CD4-positive, alpha-beta T cell treated with Interleukin-15 for 4 hours (primary cell): ENCODE measurements around the gene TANGO2.

Experiments
- DNase-seq: peaks from one replicate; pipeline ENCODE4 v3.0.0-alpha.2; 2020; ENCODE audit warnings: low spot score

Gene TANGO2

GRCh38 chr22:20087319-20088262 is 66.7 kb downstream of the TANGO2 start:
- DNase-seq = no peak

DNA sequence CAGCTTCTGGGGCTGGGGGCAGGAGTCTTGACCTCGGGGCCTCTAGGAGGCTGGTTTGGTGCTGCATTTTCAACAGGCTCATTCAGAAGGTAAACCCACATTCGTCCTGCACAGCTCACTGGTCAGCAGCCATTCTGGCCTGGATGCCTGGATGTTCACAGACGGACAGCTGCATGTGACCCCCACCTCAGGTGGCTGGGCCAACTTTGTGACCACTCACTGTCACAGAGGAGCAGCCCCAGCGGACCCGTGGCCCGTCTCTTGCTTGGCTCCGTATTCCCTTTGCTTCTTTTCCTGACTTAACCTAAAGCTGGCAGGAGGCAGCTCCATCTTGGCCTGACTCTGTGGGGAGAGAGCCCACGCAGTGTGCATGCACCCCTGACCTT is 67.3 kb downstream of the TANGO2 start:
- DNase-seq = no peak

DNA sequence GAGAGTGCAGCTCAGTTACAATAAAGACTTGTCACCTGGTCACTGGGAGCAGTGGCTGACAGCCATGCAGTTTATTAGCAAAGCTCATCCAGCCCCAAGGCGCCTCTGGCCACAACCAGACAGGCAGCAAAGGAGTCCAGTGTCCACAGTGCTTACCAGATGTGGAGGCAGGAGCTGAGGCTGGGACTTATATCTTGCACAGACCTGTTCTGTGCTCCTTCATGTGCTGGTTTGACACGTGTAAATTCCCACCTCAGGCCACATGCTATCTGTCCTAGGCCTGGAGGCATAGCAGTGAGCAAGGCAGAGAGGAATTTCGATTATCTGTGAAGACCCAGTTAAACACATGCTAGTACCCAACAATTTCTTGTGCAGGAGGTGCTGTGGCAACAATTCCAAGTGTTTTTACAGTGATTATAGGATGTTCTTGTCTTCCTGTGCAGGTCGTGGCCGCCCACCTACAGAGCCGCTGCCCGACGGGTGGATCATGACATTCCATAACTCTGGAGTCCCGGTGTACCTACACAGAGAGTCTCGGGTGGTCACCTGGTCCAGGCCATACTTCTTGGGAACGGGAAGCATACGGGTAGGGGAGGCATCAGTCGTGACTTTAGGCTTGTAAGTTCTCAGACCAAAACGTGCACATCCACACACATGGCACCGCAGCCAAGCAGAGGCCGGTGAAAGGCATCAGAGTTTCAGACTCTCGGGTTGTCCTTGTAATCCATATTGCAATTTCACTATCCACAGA is 68.5 kb downstream of the TANGO2 start:
- no peak for DNase-seq

DNA sequence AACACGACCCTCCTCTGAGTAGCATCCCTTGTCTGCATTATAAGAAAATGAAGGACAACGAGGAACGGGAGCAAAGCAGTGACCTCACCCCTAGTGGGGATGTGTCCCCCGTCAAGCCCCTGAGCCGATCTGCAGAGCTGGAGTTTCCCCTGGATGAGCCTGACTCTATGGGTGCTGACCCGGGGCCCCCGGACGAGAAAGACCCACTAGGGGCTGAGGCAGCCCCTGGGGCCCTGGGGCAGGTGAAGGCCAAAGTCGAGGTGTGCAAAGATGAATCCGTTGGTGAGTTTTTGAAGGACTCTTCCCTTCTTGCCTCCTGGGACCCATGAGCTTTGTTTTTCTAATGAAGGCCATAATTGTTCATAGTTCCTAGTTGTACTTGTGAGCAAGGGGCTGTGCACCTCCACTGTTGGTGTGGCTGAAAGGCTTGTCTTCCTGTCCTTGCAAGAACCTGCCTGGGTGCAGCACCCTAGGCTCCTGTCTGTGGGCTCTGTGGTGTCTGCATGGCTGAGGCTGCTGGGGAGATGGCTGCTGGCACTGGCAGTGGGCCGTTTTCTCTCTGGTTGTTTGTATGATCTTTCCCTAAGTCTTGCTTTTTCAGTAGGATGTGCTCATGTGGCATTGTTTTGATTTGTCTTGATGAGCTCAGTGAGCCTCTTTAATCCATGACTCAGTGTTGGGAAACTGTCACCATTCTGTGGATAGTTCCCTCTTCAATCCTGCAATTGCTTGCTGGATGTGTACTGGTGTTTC is 69.2 kb downstream of the TANGO2 start:
- no peak for DNase-seq

DNA sequence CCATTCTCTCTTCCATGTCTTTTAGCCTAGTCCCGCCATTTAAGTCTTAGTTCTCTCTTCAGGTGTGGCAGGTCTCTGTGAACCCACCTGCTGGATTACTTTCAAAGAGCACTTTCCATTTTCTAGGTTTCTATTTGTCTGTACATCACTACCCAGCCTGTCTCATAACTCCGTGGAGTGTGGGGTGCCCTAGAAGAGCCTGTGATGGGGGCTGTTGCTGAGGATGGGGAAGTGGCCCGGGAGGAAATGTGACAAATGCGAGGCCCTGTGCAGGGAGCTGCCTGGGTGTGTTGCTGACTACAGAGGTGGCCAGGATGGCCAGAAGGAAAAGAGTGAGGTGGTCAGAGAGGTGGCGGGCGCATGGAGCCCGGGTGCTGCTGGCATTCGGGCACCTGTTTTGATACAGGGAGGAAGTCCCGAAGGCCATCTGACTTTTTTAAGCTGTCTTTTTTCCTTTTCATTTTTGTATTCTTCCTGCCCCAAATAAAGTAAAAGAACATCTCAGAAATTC is 69.9 kb downstream of the TANGO2 start:
- no peak for DNase-seq

DNA sequence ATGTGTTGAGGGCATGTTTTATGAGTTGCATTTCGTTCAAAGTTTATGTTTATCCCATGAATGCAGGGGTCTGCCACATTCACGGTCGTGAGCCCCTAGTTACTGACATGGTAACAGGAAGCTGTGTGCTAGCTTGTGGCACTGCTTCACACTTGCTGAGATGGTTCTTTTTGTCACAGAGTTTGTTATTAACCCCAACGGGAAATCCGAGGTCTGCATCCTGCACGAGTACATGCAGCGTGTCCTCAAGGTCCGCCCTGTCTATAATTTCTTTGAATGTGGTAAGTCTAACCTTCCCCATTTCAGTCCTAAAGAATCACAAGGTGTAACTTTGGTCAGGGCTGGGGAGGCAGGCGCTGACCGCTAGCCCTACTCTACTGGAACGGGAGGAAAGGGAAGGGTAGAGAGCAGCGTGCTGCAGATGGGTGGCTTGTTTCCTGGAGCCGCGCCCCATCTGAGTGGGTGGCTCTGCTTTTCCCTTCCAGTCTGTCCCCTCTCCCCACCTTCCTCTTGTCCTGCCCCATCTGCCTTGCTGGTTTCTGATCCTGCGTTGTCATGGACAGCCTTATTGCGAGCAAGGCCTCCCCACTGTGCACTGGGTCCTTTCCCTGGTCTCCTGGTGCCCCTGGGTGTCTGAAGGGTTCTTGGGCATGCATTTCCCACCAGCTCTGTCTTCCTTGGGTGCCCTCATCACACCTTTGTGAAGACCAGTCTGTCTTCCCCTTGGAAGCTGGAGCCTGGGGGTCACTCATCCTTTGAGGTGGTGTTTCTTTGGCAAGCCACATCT is 71.0 kb downstream of the TANGO2 start:
- no peak for DNase-seq

DNA sequence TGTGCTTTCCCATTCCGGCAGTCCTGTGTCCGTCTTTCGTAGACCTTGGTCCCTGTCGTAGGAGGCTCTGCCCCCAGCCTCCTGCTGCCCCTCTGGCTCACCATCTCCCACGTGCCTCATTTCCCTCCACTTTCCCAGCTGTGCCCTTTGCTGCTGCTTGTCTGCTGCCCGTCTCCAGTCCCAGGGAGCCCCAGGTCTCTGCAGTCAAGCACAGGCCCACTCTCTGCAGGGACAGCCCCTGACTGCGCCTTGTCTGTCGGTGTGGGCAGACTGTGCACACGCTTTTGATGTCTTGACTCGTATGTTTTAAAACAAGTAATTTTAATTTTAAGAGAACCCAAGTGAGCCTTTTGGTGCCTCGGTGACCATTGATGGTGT is 71.6 kb downstream of the TANGO2 start:
- DNase-seq = no peak

- no peak for DNase-seq
These were observed 72.7 kb downstream of the TANGO2 start for GRCh38 chr22:20093418-20094196.

- DNase-seq = no peak
These were observed 73.4 kb downstream of the TANGO2 start for GRCh38 chr22:20094197-20094807.

GRCh38 chr22:20095521-20095920 is 74.6 kb downstream of the TANGO2 start:
- no peak for DNase-seq

GRCh38 chr22:20096574-20097420 is 75.9 kb downstream of the TANGO2 start:
- no peak for DNase-seq

- DNase-seq = no peak
These were observed 78.3 kb downstream of the TANGO2 start for GRCh38 chr22:20099099-20099711.

DNA sequence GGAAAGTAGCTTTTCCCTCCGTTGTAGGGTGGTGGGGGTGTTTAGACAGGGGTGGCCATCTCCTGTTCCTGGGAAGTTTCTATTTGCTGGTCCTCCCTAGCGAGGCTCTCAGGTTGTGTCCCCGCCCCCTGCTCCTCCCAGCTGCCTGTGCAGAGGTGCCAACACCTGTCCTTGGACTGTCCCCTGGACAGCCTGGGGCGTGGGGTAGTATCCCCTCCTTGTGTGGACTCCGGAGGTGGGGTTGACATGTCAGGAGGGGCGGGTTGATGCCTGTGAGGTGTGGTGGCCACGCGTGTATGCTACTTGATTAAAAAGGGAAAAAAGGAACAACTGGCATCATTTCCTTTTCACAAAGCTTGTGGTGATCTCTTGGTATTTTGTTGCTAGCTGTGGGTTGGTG is 80.7 kb downstream of the TANGO2 start:
- no peak for DNase-seq

GRCh38 chr22:20102203-20102780 is 81.4 kb downstream of the TANGO2 start:
- DNase-seq = no peak

- no peak for DNase-seq
These were observed 84.7 kb downstream of the TANGO2 start for GRCh38 chr22:20105456-20106204.

GRCh38 chr22:20106205-20106848 is 85.4 kb downstream of the TANGO2 start:
- no peak for DNase-seq

DNA sequence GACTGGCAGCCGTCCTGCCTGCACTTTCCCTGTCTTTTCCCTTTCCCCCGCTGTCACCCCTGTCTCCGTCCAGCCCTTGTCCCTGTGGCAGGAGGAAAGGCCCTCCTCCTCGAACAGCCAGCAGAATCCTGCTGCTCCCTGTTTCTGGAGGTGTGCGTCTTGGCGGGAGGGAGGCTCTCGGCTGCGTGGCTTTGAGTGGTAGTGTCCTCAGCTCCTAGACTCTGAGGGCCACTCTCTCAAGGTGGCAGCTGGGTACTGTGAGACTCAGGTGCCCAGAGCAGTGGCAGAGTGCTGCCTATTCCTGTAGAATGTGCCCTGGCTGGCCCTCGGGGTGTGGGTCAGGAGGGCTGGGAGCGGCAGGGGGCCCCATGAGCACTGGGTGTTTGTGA is 85.9 kb downstream of the TANGO2 start:
- no peak for DNase-seq
